Neural progenitor cell (in vitro differentiated cells): Measurements from ENCODE around the gene TNF. TPM values are rescaled to one million over a fixed set of nuclear protein-coding genes. Genes with fewer than 3 reads are reported as not detected.

Experiments
- DNase-seq: peaks from one replicate; pipeline ENCODE4 v3.0.0-alpha.2; 2016; ENCODE audit warnings: low spot score
- H2AFZ ChIP-seq: fragments of 200-600 bp; sonication (generic); replicated peaks from 2 replicates; pipeline ENCODE4 v1.6.1; 2016; ENCODE audit warnings: antibody characterized with exemption
- H3F3A ChIP-seq: fragments of 200-600 bp; sonication (generic); 2 replicates; pipeline ENCODE4 v1.6.1; 2016; ENCODE audit warnings: antibody characterized with exemption, low read depth
- H3K27ac ChIP-seq: fragments of 200-600 bp; sonication (generic); 2 replicates; pipeline ENCODE4 v1.5.1; 2016; ENCODE audit warnings: mild to moderate bottlenecking
- H3K27me3 ChIP-seq: fragments of 200-600 bp; sonication (generic); 2 replicates; pipeline ENCODE4 v1.6.1; 2016; ENCODE audit warnings: mild to moderate bottlenecking, moderate library complexity
- H3K36me3 ChIP-seq: fragments of 200-600 bp; sonication (generic); 2 replicates; pipeline ENCODE4 v1.5.1; 2016
- H3K4me1 ChIP-seq: fragments of 200-600 bp; sonication (generic); 2 replicates; pipeline ENCODE4 v1.6.1; 2016; ENCODE audit warnings: mixed run types
- H3K4me2 ChIP-seq: fragments of 200-600 bp; sonication (generic); 2 replicates; pipeline ENCODE4 v1.6.1; 2016
- H3K4me3 ChIP-seq: fragments of 200-600 bp; sonication (generic); 2 replicates; pipeline ENCODE4 v1.5.1; 2016
- H3K79me2 ChIP-seq: fragments of 200-600 bp; sonication (generic); 2 replicates; pipeline ENCODE4 v1.6.1; 2016; ENCODE audit warnings: low read depth
- H3K9ac ChIP-seq: fragments of 200-600 bp; sonication (generic); 2 replicates; pipeline ENCODE4 v1.6.1; 2016
- H3K9me3 ChIP-seq: fragments of 200-600 bp; sonication (generic); 2 replicates; pipeline ENCODE4 v1.5.1; 2016; ENCODE audit warnings: low read depth
- H4K20me1 ChIP-seq: fragments of 200-600 bp; sonication (generic); 2 replicates; pipeline ENCODE4 v1.6.1; 2016; ENCODE audit warnings: low read depth
- H3K27ac Mint-ChIP-seq: 3 replicates; pipeline ENCODE4 v1.8.0; 2021; ENCODE audit warnings: mixed read lengths
- H3K27me3 Mint-ChIP-seq: 2 replicates; pipeline ENCODE4 v1.8.0; 2022; ENCODE audit warnings: low read depth, mild to moderate bottlenecking, inconsistent platforms, moderate library complexity, mixed read lengths; ENCODE audit not compliant: insufficient read depth
- H3K36me3 Mint-ChIP-seq: 3 replicates; pipeline ENCODE4 v1.8.0; 2021; ENCODE audit warnings: mixed read lengths
- H3K4me1 Mint-ChIP-seq: 3 replicates; pipeline ENCODE4 v1.8.0; 2021; ENCODE audit warnings: mixed read lengths
- H3K4me3 Mint-ChIP-seq: 3 replicates; pipeline ENCODE4 v1.8.0; 2021; ENCODE audit warnings: mild to moderate bottlenecking, moderate library complexity, mixed read lengths
- H3K9me3 Mint-ChIP-seq: 3 replicates; pipeline ENCODE4 v1.8.0; 2020; ENCODE audit warnings: mixed read lengths
- CTCF ChIP-seq: fragments of 200-600 bp; sonication (generic); IDR thresholded peaks from 2 replicates; pipeline ENCODE4 v1.5.1; 2017; ENCODE audit warnings: antibody characterized with exemption, mild to moderate bottlenecking
- EZH2 ChIP-seq: fragments of 200-600 bp; sonication (generic); IDR thresholded peaks from 2 replicates; pipeline ENCODE4 v1.6.1; 2017; ENCODE audit warnings: antibody characterized with exemption, mild to moderate bottlenecking, moderate library complexity
- EZH2phosphoT487 ChIP-seq: fragments of 200-600 bp; sonication (generic); IDR thresholded peaks from 2 replicates; pipeline ENCODE4 v1.6.1; 2017; ENCODE audit warnings: antibody characterized with exemption
- total RNA-seq: library from RNA; depleted of rRNA; stranded (reverse); fragments of >200 nt; gene quantifications from 2 replicates; pipeline ENCODE4 v1.2.3, GENCODE V29; 2015; ENCODE audit warnings: low replicate concordance

Gene TNF
- total RNA-seq, 1 donor from 2014 or later = not detected

GRCh38 chr6:31614684-31615578 lies 39.6 kb downstream of the TNF start, which contains the start of gene AIF1:
Gene AIF1 (plus strand): TSS chr6:31615234. CDS start chr6:31615330, 96 bp downstream.
- no peak within 1 kb of the TSS for H3K4me3 Mint-ChIP-seq
- Histone ChIP-seq H3K9me3 (no peaks in the 10 kb centered on the region), H3K79me2 (peaks cover 6% of the 10 kb centered on the region), H4K20me1 (no peaks in the 10 kb centered on the region), H3K27me3 (no peaks in the 10 kb centered on the region), H3K9ac (no peak within 1 kb of the TSS), H3K36me3 (no peaks in the 10 kb centered on the region), H3K4me3 (no peak within 1 kb of the TSS), H3K4me2 (no peak within 1 kb of the TSS), H3F3A (peaks cover 15% of the 10 kb centered on the region), H2AFZ (no peak within 1 kb of the TSS), H3K27ac (no peak within 1 kb of the TSS), H3K4me1 (no peaks in the 10 kb centered on the region)
- no peaks in the 10 kb centered on the region for H3K9me3 Mint-ChIP-seq
- peaks cover 16% of the 10 kb centered on the region for H3K4me1 Mint-ChIP-seq
- H3K36me3 Mint-ChIP-seq = no peaks in the 10 kb centered on the region
- TF ChIP-seq CTCF = no peak
- no peak for TF ChIP-seq EZH2phosphoT487
- TF ChIP-seq EZH2 = no peak
- DNase-seq = no peak
- peak within 1 kb of the TSS; percentile 67 for H3K27ac Mint-ChIP-seq
- peaks cover 4% of the 10 kb centered on the region for H3K27me3 Mint-ChIP-seq

GRCh38 chr6:31615748-31616147 lies 40.4 kb downstream of the TNF start:
- Histone ChIP-seq H3F3A (peaks cover 20% of the 10 kb centered on the region), H2AFZ (no peak overlapping the region), H3K4me2 (no peak overlapping the region), H3K27ac (no peak overlapping the region), H4K20me1 (no peaks in the 10 kb centered on the region), H3K9me3 (no peaks in the 10 kb centered on the region), H3K4me3 (no peak overlapping the region), H3K4me1 (no peaks in the 10 kb centered on the region), H3K9ac (no peak overlapping the region), H3K79me2 (peaks cover 7% of the 10 kb centered on the region), H3K27me3 (no peaks in the 10 kb centered on the region), H3K36me3 (no peaks in the 10 kb centered on the region)
- Mint-ChIP-seq H3K4me3 (no peak overlapping the region), H3K27ac (no peak overlapping the region), H3K36me3 (no peaks in the 10 kb centered on the region), H3K9me3 (no peaks in the 10 kb centered on the region), H3K27me3 (peaks cover 4% of the 10 kb centered on the region), H3K4me1 (peaks cover 16% of the 10 kb centered on the region)
- TF ChIP-seq EZH2phosphoT487 (no peak), CTCF (no peak), EZH2 (no peak)
- DNase-seq = no peak

- Histone ChIP-seq H4K20me1 (peaks cover 1% of the 10 kb centered on the region), H2AFZ (no peak overlapping the region), H3K36me3 (no peaks in the 10 kb centered on the region), H3K4me3 (no peak overlapping the region), H3K9me3 (no peaks in the 10 kb centered on the region), H3K9ac (no peak overlapping the region), H3K27me3 (no peaks in the 10 kb centered on the region), H3K4me1 (peaks cover under 1% of the 10 kb centered on the region), H3F3A (peaks cover 26% of the 10 kb centered on the region), H3K4me2 (no peak overlapping the region), H3K79me2 (peaks cover 19% of the 10 kb centered on the region), H3K27ac (no peak overlapping the region)
- no peak for TF ChIP-seq EZH2
- no peak for TF ChIP-seq CTCF
- no peak for TF ChIP-seq EZH2phosphoT487
- H3K36me3 Mint-ChIP-seq = no peaks in the 10 kb centered on the region
- H3K27me3 Mint-ChIP-seq = peaks cover 4% of the 10 kb centered on the region
- peaks cover 21% of the 10 kb centered on the region for H3K4me1 Mint-ChIP-seq
- no peak overlapping the region for H3K4me3 Mint-ChIP-seq
- peak overlapping the region; percentile 24 for H3K27ac Mint-ChIP-seq
- DNase-seq = no peak
- H3K9me3 Mint-ChIP-seq = no peaks in the 10 kb centered on the region
Measured at GRCh38 chr6:31617010-31617409, 41.6 kb downstream of the TNF start.
